Tongue (tissue), 2 donors: ENCODE measurements around the gene S100A1. TPM values are rescaled to one million over a fixed set of nuclear protein-coding genes. Genes with fewer than 3 reads are reported as not detected.
A peak's percentile ranks its signal among the peaks of the same experiment; 100 is the strongest.

Experiments
- DNase-seq: peaks from one replicate; pipeline ENCODE4 v3.0.0-alpha.2; 2015
- total RNA-seq: library from RNA; depleted of rRNA; stranded (reverse); fragments of >200 nt; gene quantifications from one replicate; pipeline ENCODE4 v1.2.3, GENCODE V29; 2014

Gene S100A1
- total RNA-seq, 1 donor from 2014 or later = 13.4 TPM

DNA sequence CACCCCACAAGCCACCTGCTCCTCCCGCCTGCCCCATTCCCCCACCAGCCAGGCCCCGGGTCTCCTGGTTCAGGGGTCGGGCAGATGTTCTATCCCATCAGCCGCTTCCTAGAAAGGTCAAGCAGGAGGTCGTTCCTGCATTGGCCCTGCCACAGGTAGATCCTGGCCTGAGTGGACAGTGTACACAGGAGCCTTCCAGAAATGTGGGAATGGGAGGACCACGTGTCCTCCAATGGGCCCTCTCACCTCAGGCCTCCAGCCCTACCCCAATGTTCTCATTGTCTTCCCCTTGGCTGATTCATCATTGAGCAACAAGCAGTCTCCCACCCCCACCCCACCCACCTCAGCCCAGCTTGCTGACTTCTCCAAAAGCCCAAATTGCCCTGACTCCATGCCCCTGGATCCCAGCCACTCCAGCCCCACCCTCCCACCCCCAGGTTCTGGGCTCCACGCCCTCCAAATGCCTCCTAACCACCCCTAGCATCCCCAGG, 17.4 kb upstream of the S100A1 start:
- no peak for DNase-seq

DNA sequence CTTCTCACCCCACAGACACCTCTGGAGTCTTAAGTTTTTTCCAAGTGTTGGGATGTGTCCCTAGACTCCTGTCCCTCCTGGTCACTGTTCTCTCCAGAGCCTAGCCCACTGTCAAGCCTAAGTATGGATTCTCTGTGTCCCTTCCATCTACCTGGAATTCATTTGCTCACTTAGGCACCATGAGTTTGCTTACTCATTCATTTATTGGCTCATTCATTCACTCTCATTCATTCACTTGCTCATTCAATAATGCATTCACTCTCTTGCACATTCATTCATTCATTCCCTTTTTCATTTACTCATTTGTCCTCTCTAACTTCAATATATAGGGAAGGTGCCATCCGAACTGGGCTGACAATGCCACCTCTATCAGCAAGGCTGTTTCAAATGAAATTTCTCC, 16.9 kb upstream of the S100A1 start:
- no peak for DNase-seq

DNA sequence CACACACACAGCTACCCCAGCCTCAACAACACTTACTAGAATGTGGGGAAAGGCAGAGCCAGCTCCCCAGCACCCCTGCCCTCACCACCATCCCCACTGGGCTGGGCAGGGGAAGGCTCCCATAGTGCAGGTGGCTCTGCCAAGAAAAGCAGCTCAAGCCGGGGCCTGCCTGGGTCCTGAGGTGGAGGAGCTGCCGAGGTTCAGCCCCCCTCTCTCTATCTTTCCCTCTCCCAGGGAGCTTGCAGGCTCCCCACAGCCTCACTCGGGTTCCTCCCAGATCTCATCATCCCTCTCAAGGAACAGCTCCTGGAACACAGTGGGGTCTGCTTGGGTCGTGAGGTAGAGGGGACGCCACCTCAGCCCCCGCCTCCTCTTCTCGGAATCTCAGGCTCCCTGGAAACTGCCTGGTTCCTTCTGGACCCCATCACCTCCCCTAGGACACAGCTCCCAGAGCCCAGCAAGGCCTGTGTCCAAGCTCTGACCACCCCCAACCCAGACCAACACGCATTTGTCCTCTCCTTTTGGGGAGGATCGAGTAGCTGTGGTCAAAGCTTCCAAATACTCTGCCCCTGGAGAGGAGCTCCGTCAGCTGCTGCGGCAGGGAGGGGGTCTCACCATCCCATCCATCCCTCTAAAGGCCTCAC, 16.0 kb upstream of the S100A1 start:
- DNase-seq = peak; percentile 52

GRCh38 chr1:153612755-153613331, 15.4 kb upstream of the S100A1 start, which contains the start of gene S100A16:
Gene S100A16, minus strand, starts transcription at chr1:153613137. Its CDS starts 4,986 bp downstream, at chr1:153608151.
- DNase-seq = peak; percentile 79

- no peak for DNase-seq
Measured at GRCh38 chr1:153613406-153613805, 14.8 kb upstream of the S100A1 start.

DNA sequence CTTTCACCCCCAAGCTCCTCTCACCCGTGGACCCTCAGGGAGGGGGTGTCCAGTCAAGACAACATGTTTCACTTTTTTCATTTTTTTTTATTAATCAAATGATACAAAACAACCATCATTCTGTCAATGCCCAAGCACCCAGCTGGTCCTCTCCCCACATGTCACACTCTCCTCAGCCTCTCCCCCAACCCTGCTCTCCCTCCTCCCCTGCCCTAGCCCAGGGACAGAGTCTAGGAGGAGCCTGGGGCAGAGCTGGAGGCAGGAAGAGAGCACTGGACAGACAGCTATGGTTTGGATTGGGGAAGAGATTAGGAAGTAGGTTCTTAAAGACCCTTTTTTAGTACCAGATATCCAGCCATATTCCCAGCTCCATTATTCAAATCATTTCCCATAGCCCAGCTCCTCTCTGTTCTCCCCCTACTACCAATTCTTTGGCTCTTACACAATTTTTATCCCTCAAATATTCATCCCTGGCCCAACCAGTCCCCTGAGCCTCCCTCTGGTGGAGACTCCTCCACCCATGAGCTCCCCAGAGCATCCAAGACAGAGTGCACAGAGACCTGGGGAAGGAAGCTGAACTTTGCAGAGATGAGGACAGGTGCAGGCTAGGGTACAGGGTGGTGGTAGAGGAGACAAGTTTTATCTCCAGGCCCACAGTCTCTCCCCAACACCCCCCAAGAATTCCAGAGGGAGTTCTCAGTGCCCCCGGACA, 13.9 kb upstream of the S100A1 start:
- no peak for DNase-seq

DNA sequence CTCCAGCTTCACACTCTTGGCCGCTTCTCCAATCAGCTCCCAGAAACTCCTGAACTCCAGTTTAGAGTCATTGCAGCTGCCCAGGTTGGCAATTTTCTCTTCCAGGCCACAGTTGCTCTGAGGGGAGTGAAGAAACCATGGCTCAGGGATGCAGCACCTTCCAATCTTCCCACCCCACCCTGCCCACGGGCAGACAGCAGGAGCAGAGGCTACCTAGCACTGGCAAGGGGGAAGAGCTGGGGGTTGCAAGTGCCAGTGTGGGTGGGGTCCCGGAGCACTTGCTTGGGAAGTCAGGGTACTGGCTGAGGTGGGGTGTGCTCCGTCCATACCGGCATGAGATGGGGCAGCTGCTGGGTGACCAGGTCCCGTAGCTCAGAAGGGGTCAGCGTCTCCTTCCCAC, 13.3 kb upstream of the S100A1 start:
- DNase-seq = no peak

GRCh38 chr1:153615406-153615805, 12.8 kb upstream of the S100A1 start:
- no peak for DNase-seq

GRCh38 chr1:153616144-153616916, 11.9 kb upstream of the S100A1 start, which contains the start of gene S100A14:
Gene S100A14, minus strand, starts transcription at chr1:153616325. Its CDS starts 467 bp downstream, at chr1:153615858.
- DNase-seq = peak; percentile 53

DNA sequence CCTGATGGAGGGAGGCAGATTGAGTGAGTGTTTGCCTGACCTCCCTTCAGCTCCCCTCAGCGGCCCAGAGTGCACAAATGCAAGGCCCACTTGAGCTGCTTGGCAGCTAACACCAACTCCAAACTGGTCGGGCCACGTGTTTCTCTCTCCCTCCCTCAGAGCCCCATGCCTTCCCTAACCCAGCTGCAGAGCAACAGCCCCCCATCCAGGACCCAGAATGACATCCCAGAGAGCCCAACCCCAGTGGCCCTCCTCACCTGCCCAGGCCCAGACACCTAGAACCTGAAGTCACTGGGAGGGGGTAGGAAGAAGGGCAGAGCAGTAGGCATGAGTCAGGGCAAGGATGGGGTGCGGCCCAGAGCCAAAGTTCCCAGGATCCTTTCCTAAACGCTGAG, 11.3 kb upstream of the S100A1 start:
- DNase-seq = peak; percentile 45

- DNase-seq = peak; percentile 76
Measured at GRCh38 chr1:153617663-153618062, 10.6 kb upstream of the S100A1 start.

- no peak for DNase-seq
Measured at GRCh38 chr1:153619171-153619570, 9.1 kb upstream of the S100A1 start.

DNA sequence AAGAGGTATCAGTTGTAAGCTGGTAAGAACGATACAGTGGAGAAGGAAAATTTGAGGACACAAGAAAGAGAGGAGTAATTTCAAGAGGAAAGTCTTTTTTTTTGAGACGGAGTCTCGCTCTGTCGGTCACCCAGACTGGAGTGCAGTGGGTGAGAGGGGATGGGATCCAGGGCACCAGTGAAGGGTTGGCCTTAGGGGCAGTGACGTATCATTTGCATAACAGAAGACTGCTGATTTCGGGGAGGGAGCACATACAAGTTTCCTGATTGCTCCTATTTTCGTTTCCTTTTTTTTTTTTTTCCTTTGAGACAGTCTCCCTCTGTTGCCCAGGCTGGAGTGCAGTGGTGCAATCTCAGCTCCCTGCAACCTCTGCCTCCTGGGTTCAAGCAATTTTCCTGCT, 5.1 kb upstream of the S100A1 start:
- no peak for DNase-seq

- no peak for DNase-seq
Measured at GRCh38 chr1:153624965-153625611, 3.1 kb upstream of the S100A1 start.

DNA sequence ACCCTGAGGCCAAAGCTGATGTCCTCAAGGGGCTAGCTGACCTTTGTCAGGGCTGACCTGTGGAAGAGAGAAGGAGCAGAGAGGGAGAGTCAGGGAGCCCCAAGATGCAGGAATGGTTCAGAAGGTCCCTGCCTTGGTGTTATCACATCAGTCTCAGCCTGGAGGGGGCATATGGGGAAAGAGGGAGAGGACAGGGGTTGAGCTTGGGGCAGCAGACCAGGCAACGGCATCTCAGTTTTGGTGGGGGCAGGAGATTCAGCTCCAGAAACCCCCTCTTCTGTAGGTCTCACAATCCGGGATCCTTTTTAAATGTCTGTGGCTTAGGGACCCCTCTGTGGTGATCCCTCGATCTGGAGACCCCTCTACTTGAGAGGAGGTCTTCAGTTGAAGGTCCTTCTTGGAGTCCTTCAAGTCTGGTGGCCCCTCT, 1.7 kb upstream of the S100A1 start:
- no peak for DNase-seq

GRCh38 chr1:153626904-153627714, 1.1 kb upstream of the S100A1 start, which contains the start of gene S100A13:
Gene S100A13, minus strand, starts transcription at chr1:153627505. Its CDS starts 1,033 bp downstream, at chr1:153626472.
- DNase-seq = peak; percentile 93

GRCh38 chr1:153628638-153629342, 556 bp downstream of the S100A1 start:
- DNase-seq = no peak

DNA sequence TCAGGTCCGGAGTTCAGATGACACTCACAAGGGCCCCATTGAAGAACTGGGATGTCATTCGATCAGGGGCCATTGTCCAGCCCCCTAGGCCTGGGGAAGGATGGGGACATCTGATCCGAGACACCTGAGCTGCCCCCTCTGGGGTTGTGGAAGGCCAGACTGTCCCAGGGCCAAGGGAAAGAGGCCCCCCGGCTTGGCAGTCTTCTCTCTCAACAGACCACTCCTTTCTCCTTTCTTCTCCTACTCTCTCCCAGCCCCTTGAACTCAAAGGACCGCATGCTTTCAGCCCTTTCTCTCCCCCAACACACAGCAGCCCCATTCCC, 1.1 kb downstream of the S100A1 start:
- no peak for DNase-seq

DNA sequence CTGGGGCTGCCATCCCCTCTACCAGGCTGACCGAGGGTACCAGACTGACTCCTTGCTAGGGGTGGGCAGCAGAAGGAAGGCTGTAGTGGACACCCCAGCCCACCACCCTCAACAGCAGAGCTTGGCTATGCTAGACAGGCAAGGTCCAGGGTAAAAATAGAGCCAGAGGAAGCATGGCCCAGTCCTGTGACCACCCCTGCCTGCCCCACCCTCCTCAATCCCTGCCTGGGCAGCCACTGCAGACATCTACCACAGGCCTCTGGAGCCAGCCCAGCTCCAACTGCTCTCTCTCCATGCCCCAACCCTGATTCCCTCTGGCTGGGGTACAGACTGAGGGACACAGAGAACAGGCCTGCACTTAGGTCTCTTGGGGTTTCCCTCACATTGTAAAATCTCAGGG, 1.7 kb downstream of the S100A1 start:
- no peak for DNase-seq

DNA sequence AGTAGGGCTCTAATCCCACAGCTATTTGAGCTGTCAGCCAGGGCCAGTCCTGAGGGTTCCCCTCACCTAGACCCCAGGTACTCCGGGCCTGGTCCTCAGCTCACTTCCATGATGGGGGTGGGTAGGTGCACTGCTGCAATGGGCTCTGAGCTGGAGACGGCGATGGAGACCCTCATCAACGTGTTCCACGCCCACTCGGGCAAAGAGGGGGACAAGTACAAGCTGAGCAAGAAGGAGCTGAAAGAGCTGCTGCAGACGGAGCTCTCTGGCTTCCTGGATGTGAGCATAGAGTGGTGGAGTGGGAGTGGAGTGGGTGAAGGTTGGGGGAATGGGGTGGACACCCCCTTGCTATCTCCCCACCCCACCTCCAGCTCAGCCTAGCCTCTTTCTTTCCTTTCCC, 2.1 kb downstream of the S100A1 start:
- no peak for DNase-seq
